ENCODE results near the gene MACO1. TPM values are rescaled to one million over a fixed set of nuclear protein-coding genes. Genes with fewer than 3 reads are reported as not detected.

Gene MACO1
- total and polyA plus RNA-seq, 10 of the 15 experiments (the other 5 are each of a cell fraction or from before 2014, with no cell fraction given) = 3.2 to 19.8 (median 10.3) TPM

DNA sequence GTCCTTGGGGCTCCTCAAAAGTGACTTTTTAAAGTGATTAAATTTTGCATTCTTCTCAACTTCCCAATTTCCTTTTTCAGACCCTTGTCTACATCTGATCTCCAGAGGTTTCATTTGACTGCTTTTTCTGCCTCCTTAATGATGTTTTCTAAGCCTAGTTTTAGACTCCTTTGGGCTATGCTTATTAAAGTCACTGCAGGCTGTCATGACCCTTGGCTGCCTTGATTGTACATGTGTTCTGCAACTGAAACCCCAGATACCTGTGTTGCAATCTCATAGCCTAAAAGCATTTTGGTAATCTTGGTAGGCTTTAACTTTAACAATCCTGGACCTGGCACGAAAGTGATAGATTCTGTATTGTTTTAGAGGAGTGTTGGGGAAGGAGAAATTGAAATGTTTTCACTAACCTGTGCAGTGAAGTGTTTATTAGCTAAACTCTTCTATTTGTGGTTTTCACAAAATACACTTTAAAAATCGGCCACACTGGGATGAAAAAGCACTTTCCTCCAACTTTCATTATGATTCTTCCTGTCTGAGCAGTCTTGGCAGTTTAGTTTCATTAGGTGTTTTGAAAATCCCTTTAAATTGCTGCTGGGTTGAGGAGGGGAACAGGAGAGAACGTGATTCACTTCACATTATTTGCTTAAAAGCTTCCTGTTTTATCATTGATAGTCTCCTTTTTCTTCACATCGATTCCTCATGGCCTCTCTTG is 4.9 kb downstream of the MACO1 start:
- Histone ChIP-seq H3K4me2 (ENCODE audit: control insufficient read depth, insufficient read depth) (peak overlapping the region; percentile 76), H3K36me3 (ENCODE audit: control insufficient read depth in 2 of 2, insufficient read depth in 2 of 2, low read length in 1 of 2) (0 out of 4 replicates have a peak, but pooled peaks cover 0 to 2% of the 10 kb centered on the region in 2 experiments), H3K9me3 (replicated peaks; ENCODE audit: control insufficient read depth, insufficient read depth, low read length) (no peaks in the 10 kb centered on the region), H3K4me3 (peak overlapping the region; percentile 59), H3K4me1 (ENCODE audit: control insufficient read depth, insufficient read depth, low read length) (peaks cover 13% of the 10 kb centered on the region), H4K20me1 (ENCODE audit: control insufficient read depth, insufficient read depth) (no peaks in the 10 kb centered on the region), H2AFZ (ENCODE audit: control insufficient read depth, low read depth, low read length) (no peak overlapping the region), H3K79me2 (ENCODE audit: control insufficient read depth, insufficient read depth, low read length) (peaks cover 51% of the 10 kb centered on the region), H3K27me3 (replicated peaks in 1 of 2; ENCODE audit: control insufficient read depth in 2 of 2, insufficient read depth in 2 of 2, low read length in 1 of 2) (no peaks in the 10 kb centered on the region), H3K9ac (ENCODE audit: control insufficient read depth, insufficient read depth, low read length) (no peak overlapping the region; the same call in 1 of the 2 replicates), H3K27ac (ENCODE audit: control insufficient read depth, insufficient read depth) (peak overlapping the region; percentile 22; the same call in 1 of the 2 replicates)
- intact Hi-C loops (cut with micrococcal nuclease; ENCODE audit: unreplicated experiment) = no loop called here
- ChIA-PET SMC1A (ENCODE audit: uncharacterized antibody, unreplicated experiment) (interaction anchor here (0.5 to 8.1 kb wide), 10 partner anchors 8 to 704 kb away, joined by 3 to 78 read pairs (median 10); no protein-coding TSS in a partner anchor), CTCF (interaction anchor here (0.6 to 6.9 kb wide), 10 partner anchors 9 to 1400 kb away, joined by 3 to 37 read pairs (median 4); no protein-coding TSS in a partner anchor), RAD21 (ENCODE audit: unreplicated experiment) (interaction anchor here (0.8 to 8.1 kb wide), 4 partner anchors 12 to 43 kb away, joined by 3 to 67 read pairs (median 14); no protein-coding TSS in a partner anchor), POLR2A (interaction anchor here (1.0 to 3.9 kb wide), 7 partner anchors 12 to 42 kb away, joined by 3 to 19 read pairs (median 4); no protein-coding TSS in a partner anchor)
- peak; percentile 46 for ATAC-seq
- in situ Hi-C loops (cut with MboI) = no loop called here
- BruUV-seq (replicated peaks) = no TSS peak
- peak; percentile 43 for DNase-seq (ENCODE audit: low read depth, low spot score)
- WGBS (ENCODE audit: insufficient coverage, insufficient replicate concordance, low lambda C conversion rate, missing lambda C conversion rate) = 0% methylated on average over 4 of the region's 4 CpGs
- peak; percentile 76 for FAIRE-seq
- TF ChIP-seq CREM (IDR thresholded peaks at IDR 0.05; ENCODE audit: low read depth) = no peak
- TF ChIP-seq ZNF207 (IDR thresholded peaks at IDR 0.05; ENCODE audit: borderline replicate concordance) = no peak
- no peak for TF ChIP-seq BMI1 (IDR thresholded peaks at IDR 0.05; ENCODE audit: borderline replicate concordance)
- TF ChIP-seq JUNB (IDR thresholded peaks at IDR 0.05) = peak; percentile 77
- TF ChIP-seq, protein P1, sequence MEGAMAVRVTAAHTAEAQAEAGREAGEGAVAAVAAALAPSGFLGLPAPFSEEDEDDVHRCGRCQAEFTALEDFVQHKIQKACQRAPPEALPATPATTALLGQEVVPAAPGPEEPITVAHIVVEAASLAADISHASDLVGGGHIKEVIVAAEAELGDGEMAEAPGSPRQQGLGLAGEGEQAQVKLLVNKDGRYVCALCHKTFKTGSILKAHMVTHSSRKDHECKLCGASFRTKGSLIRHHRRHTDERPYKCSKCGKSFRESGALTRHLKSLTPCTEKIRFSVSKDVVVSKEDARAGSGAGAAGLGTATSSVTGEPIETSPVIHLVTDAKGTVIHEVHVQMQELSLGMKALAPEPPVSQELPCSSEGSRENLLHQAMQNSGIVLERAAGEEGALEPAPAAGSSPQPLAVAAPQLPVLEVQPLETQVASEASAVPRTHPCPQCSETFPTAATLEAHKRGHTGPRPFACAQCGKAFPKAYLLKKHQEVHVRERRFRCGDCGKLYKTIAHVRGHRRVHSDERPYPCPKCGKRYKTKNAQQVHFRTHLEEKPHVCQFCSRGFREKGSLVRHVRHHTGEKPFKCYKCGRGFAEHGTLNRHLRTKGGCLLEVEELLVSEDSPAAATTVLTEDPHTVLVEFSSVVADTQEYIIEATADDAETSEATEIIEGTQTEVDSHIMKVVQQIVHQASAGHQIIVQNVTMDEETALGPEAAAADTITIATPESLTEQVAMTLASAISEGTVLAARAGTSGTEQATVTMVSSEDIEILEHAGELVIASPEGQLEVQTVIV (IDR thresholded peaks at IDR 0.05; ENCODE audit: borderline replicate concordance, partially characterized antibody) = no peak
- TF ChIP-seq STAT1 (conservative IDR thresholded peaks at IDR 0.05) = no peak
- TF ChIP-seq RELA (IDR thresholded peaks at IDR 0.05; ENCODE audit: borderline replicate concordance, partially characterized antibody) = no peak
- TF ChIP-seq EED (IDR thresholded peaks at IDR 0.05; ENCODE audit: low read depth) = no peak
- no peak for TF ChIP-seq CREB1 (IDR thresholded peaks at IDR 0.05; ENCODE audit: low read depth)
- TF ChIP-seq NBN (IDR thresholded peaks at IDR 0.05) = no peak
- TF ChIP-seq TCF3 (IDR thresholded peaks at IDR 0.05; ENCODE audit: borderline replicate concordance, insufficient read depth, low read depth, low read length) = no peak
- no peak for TF ChIP-seq ZNF24 (IDR thresholded peaks at IDR 0.05)
- TF ChIP-seq, protein P2, sequence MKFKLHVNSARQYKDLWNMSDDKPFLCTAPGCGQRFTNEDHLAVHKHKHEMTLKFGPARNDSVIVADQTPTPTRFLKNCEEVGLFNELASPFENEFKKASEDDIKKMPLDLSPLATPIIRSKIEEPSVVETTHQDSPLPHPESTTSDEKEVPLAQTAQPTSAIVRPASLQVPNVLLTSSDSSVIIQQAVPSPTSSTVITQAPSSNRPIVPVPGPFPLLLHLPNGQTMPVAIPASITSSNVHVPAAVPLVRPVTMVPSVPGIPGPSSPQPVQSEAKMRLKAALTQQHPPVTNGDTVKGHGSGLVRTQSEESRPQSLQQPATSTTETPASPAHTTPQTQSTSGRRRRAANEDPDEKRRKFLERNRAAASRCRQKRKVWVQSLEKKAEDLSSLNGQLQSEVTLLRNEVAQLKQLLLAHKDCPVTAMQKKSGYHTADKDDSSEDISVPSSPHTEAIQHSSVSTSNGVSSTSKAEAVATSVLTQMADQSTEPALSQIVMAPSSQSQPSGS (IDR thresholded peaks at IDR 0.05; ENCODE audit: low read length) = no peak
- TF ChIP-seq PAX8 (IDR thresholded peaks at IDR 0.05) = no peak
- peak in 1 of 2 experiments; percentile 47; a peak in 2 of 4 replicates for TF ChIP-seq CEBPB (IDR thresholded peaks at IDR 0.05; ENCODE audit: borderline replicate concordance in 1 of 2, low read depth in 2 of 2, low read length in 2 of 2)
- TF ChIP-seq FOS (IDR thresholded peaks at IDR 0.05; ENCODE audit: borderline replicate concordance, extremely low read depth, insufficient read length) = no peak
- TF ChIP-seq, protein P3, sequence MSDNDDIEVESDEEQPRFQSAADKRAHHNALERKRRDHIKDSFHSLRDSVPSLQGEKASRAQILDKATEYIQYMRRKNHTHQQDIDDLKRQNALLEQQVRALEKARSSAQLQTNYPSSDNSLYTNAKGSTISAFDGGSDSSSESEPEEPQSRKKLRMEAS (IDR thresholded peaks at IDR 0.05; ENCODE audit: low read depth, low read length) = no peak
- TF ChIP-seq MEF2B (IDR thresholded peaks at IDR 0.05; ENCODE audit: partially characterized antibody, poor library complexity, severe bottlenecking) = no peak
- no peak for TF ChIP-seq SUPT20H (IDR thresholded peaks at IDR 0.05; ENCODE audit: borderline replicate concordance, control insufficient read depth, low read depth, low read length)
- no peak for TF ChIP-seq MTA3 (IDR thresholded peaks at IDR 0.05; ENCODE audit: borderline replicate concordance, low read length)
